Sigmoid colon (tissue), 7 donors: ENCODE data around the gene CNEP1R1. TPM values are rescaled to one million over a fixed set of nuclear protein-coding genes. Genes with fewer than 3 reads are reported as not detected.

Experiments
- DNase-seq: peaks from one replicate; pipeline ENCODE4 v3.0.0-alpha.2; 2019
- H3K27ac ChIP-seq, 4 donors: fragments of 200-600 bp; sonication (generic); one replicate each; pipeline ENCODE4 v1.5.1; 2016 to 2019; ENCODE audit warnings: mild to moderate bottlenecking in 1 of 4
- H3K27me3 ChIP-seq, 3 donors: fragments of 200-600 bp; sonication (generic); one replicate each; pipeline ENCODE4 v1.5.1; 2019; ENCODE audit warnings: mild to moderate bottlenecking in 1 of 3
- H3K36me3 ChIP-seq, 4 donors: fragments of 200-600 bp; sonication (generic); one replicate each; pipeline ENCODE4 v1.5.1; 2016 to 2019
- H3K4me1 ChIP-seq, 4 donors: fragments of 200-600 bp; sonication (generic); one replicate each; pipeline ENCODE4 v1.5.1; 2017 to 2019
- H3K4me3 ChIP-seq, 4 donors: fragments of 200-600 bp; sonication (generic); one replicate each; pipeline ENCODE4 v1.5.1; 2017 to 2019; ENCODE audit warnings: mild to moderate bottlenecking in 2 of 4, moderate library complexity in 1 of 4
- H3K9me3 ChIP-seq, 4 donors: fragments of 200-600 bp in 3 of 4; sonication (generic) in 3 of 4; one replicate each; pipeline versions ENCODE4 v1.5.1 to v1.6.1; 2013 to 2019
- CTCF ChIP-seq, 4 experiments: fragments of 450-650 bp in 3 of 4; fragments of 200-600 bp in 1 of 4; IDR thresholded peaks; one replicate each; pipeline ENCODE4 v1.5.1; 2016 to 2019; ENCODE audit warnings: antibody characterized with exemption in 4 of 4, mild to moderate bottlenecking in 3 of 4, moderate library complexity in 2 of 4
- EP300 ChIP-seq, 4 donors: sonication (generic); formaldehyde crosslinking; IDR thresholded peaks; one replicate each; pipeline ENCODE4 v1.6.1; 2017; ENCODE audit warnings: antibody characterized with exemption in 4 of 4
- POLR2A ChIP-seq, 2 donors: fragments of 450-650 bp; IDR thresholded peaks; one replicate each; pipeline ENCODE4 v1.6.1; 2016; ENCODE audit warnings: antibody characterized with exemption in 2 of 2, mild to moderate bottlenecking in 2 of 2, moderate library complexity in 2 of 2
- POLR2AphosphoS5 ChIP-seq, 4 donors: sonication (generic); formaldehyde crosslinking; IDR thresholded peaks; one replicate each; pipeline ENCODE4 v1.6.1; 2017; ENCODE audit warnings: antibody characterized with exemption in 4 of 4
- WGBS, 2 donors: extraction: QIAGEN DNeasy Blood & Tissue Kit; methylation state at CpG; one replicate each; pipeline ENCODE4 v1.1.7; 2013; 5-methylcytosine and 5-hydroxymethylcytosine counted together
- intact Hi-C: fragments of 100-400 bp; cut with DNase I; formaldehyde crosslinking; loops from one replicate; pipeline ENCODE4 v1.15.1; 2023
- polyA plus RNA-seq, 3 donors: library from polyadenylated mRNA; stranded (reverse); fragments of 200-250 nt; gene quantifications; one replicate each; pipeline ENCODE4 v1.2.3, GENCODE V29; 2013
- total RNA-seq, 4 donors: library from RNA; depleted of rRNA; stranded (reverse); fragments of >200 nt; gene quantifications; one replicate each; pipeline ENCODE4 v1.1.0, GENCODE V29; 2016
- donor health status: healthy with polysubstance abuse.
- donor health status: Bipolar disorder and iron deficiency.
- donor health status: healthy.

The CNEP1R1 gene
- total and polyA plus RNA-seq, 7 donors = 6.5 to 18.9 (median 10.9) TPM

GRCh38 chr16:49986351-49987124, 38.5 kb upstream of the CNEP1R1 start:
- Histone ChIP-seq H3K27ac (no peak overlapping the region), H3K4me3 (no peak overlapping the region), H3K4me1 (no peaks in the 10 kb centered on the region), H3K36me3 (no peaks in the 10 kb centered on the region), H3K27me3 (no peaks in the 10 kb centered on the region), H3K9me3 (no peaks in the 10 kb centered on the region)
- TF ChIP-seq POLR2AphosphoS5 (IDR thresholded peaks at IDR 0.05) (no peak), CTCF (IDR thresholded peaks at IDR 0.05) (no peak), POLR2A (IDR thresholded peaks at IDR 0.05) (no peak), EP300 (IDR thresholded peaks at IDR 0.05) (no peak)
- intact Hi-C loops = no loop called here
- DNase-seq = no peak
- 77 to 89% methylated on average over 17 of the region's 17 CpGs for WGBS, 2 donors

GRCh38 chr16:49987381-49987780, 37.6 kb upstream of the CNEP1R1 start:
- no peak for DNase-seq
- no peak overlapping the region for H3K4me3 ChIP-seq
- no peaks in the 10 kb centered on the region for H3K36me3 ChIP-seq
- H3K9me3 ChIP-seq = no peaks in the 10 kb centered on the region
- no peak overlapping the region for H3K27ac ChIP-seq
- no peaks in the 10 kb centered on the region for H3K4me1 ChIP-seq
- WGBS, 2 donors = 76 to 85% methylated on average over 5 of the region's 5 CpGs
- intact Hi-C loops = no loop called here
- no peaks in the 10 kb centered on the region for H3K27me3 ChIP-seq
- no peak for TF ChIP-seq CTCF (IDR thresholded peaks at IDR 0.05)

DNA sequence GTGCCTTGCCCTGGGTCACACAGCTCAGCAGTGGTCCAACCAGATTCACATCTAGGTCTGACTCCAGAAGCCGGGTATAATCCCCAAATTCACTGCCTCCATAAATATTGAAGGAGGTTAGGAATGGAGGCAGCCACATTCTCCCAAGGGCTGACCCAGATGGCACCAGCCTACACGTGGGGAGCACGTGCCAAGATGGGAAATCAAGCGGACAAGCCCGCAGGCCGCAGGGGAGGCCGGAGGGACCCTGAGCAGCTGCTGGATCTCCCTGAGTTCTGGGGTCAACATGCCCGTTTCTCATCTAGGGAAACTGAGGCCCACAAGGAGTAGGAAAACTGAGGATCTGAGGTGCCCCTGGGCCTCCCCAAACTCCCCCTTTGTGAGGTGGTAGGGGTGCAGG, 32.2 kb upstream of the CNEP1R1 start:
- no peaks in the 10 kb centered on the region for H3K36me3 ChIP-seq
- H3K4me3 ChIP-seq = no peak overlapping the region
- DNase-seq = no peak
- intact Hi-C loops = no loop called here
- TF ChIP-seq POLR2A (IDR thresholded peaks at IDR 0.05) = no peak
- no peak for TF ChIP-seq EP300 (IDR thresholded peaks at IDR 0.05)
- no peak for TF ChIP-seq POLR2AphosphoS5 (IDR thresholded peaks at IDR 0.05)
- TF ChIP-seq CTCF (IDR thresholded peaks at IDR 0.05) = no peak
- H3K27me3 ChIP-seq = no peaks in the 10 kb centered on the region
- H3K4me1 ChIP-seq = no peaks in the 10 kb centered on the region
- H3K27ac ChIP-seq = no peak overlapping the region
- 93% methylated on average over 8 of the region's 8 CpGs for WGBS, 2 donors
- H3K9me3 ChIP-seq = no peaks in the 10 kb centered on the region

DNA sequence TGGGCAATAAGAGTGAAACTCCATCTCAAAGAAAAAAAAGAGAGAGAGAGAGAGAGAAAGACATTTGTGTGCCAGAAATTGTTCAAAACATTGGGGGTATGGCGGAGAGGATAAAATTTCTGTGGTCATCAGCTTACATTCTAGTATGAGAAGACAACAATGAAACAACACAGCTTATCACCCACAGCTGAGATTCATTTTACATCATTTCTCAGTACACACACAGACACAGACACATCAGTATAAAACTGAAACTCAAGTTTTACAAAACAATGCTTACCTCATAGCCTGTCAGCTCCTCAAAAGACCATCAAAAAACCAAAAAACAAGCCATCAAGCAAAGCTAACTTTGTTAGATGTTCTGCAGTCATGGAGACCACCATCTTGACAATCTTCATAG, 31.4 kb upstream of the CNEP1R1 start:
- Histone ChIP-seq H3K27ac (no peak overlapping the region), H3K36me3 (no peaks in the 10 kb centered on the region), H3K4me3 (no peak overlapping the region), H3K9me3 (no peaks in the 10 kb centered on the region), H3K27me3 (no peaks in the 10 kb centered on the region), H3K4me1 (no peaks in the 10 kb centered on the region)
- intact Hi-C loops = no loop called here
- TF ChIP-seq POLR2A (IDR thresholded peaks at IDR 0.05) = no peak
- no peak for DNase-seq
- WGBS, 2 donors = 91 to 94% methylated on average over 1 of the region's 1 CpG

- no peak overlapping the region for H3K27ac ChIP-seq
- no peak for TF ChIP-seq CTCF (IDR thresholded peaks at IDR 0.05)
- no peak for TF ChIP-seq POLR2A (IDR thresholded peaks at IDR 0.05)
- no peak for TF ChIP-seq POLR2AphosphoS5 (IDR thresholded peaks at IDR 0.05)
- no peak for TF ChIP-seq EP300 (IDR thresholded peaks at IDR 0.05)
- no peaks in the 10 kb centered on the region for H3K27me3 ChIP-seq
- intact Hi-C loops = no loop called here
- 48 to 71% methylated on average over 1 of the region's 1 CpG for WGBS, 2 donors
- H3K4me3 ChIP-seq = no peak overlapping the region
- no peaks in the 10 kb centered on the region for H3K9me3 ChIP-seq
- DNase-seq = no peak
- H3K36me3 ChIP-seq = no peaks in the 10 kb centered on the region
- H3K4me1 ChIP-seq = no peaks in the 10 kb centered on the region
Measured at GRCh38 chr16:49994006-49994405, 31.0 kb upstream of the CNEP1R1 start.
